Upper lobe of left lung (tissue), 6 donors: ENCODE data around the gene PRR5L. TPM values are rescaled to one million over a fixed set of nuclear protein-coding genes. Genes with fewer than 3 reads are reported as not detected.
A peak's percentile ranks its signal among the peaks of the same experiment; 100 is the strongest.

Experiments
- ATAC-seq, 2 donors: fragments of 200-7000 bp; cut with Tn5 transposase; one replicate each; pipeline ENCODE4 v1.9.1; 2022; ENCODE audit warnings: mild to moderate bottlenecking in 2 of 2, moderate library complexity in 2 of 2; ENCODE audit not compliant: low FRiP score in 2 of 2
- DNase-seq, 2 donors: peaks; one replicate each; pipeline ENCODE4 v3.0.0-alpha.2; 2019 to 2020
- H3K27ac ChIP-seq, 4 donors: fragments of 200-600 bp; sonication (generic); one replicate each; pipeline ENCODE4 v1.5.1; 2016 to 2019
- H3K27me3 ChIP-seq, 4 donors: fragments of 200-600 bp; sonication (generic); one replicate each; pipeline ENCODE4 v1.5.1; 2017 to 2019
- H3K36me3 ChIP-seq, 4 donors: fragments of 200-600 bp; sonication (generic); one replicate each; pipeline ENCODE4 v1.5.1; 2016 to 2019
- H3K4me1 ChIP-seq, 4 donors: fragments of 200-600 bp; sonication (generic); one replicate each; pipeline ENCODE4 v1.5.1; 2018 to 2019
- H3K4me3 ChIP-seq, 4 donors: fragments of 200-600 bp; sonication (generic); one replicate each; pipeline ENCODE4 v1.5.1; 2017 to 2019; ENCODE audit warnings: mild to moderate bottlenecking in 2 of 4, moderate library complexity in 1 of 4
- H3K9me3 ChIP-seq, 4 donors: fragments of 200-600 bp; sonication (generic); one replicate each; pipeline ENCODE4 v1.5.1; 2018 to 2019
- EP300 ChIP-seq, 4 donors: sonication (generic); formaldehyde crosslinking; IDR thresholded peaks; one replicate each; pipeline ENCODE4 v1.5.1; 2017; ENCODE audit warnings: antibody characterized with exemption in 4 of 4, control low read depth in 2 of 4
- POLR2A ChIP-seq, 4 donors: fragments of 450-650 bp; IDR thresholded peaks; one replicate each; pipeline ENCODE4 v1.5.1; 2016 to 2017; ENCODE audit warnings: antibody characterized with exemption in 4 of 4, mild to moderate bottlenecking in 2 of 4
- POLR2AphosphoS5 ChIP-seq, 2 donors: sonication (generic); formaldehyde crosslinking; IDR thresholded peaks; one replicate each; pipeline ENCODE4 v1.5.1; 2017; ENCODE audit warnings: antibody characterized with exemption in 2 of 2
- WGBS, 2 donors: methylation state at CpG; one replicate each; pipeline ENCODE4 v1.1.5; 2017 to 2018; 5-methylcytosine and 5-hydroxymethylcytosine counted together
- total RNA-seq, 6 donors: library from RNA; depleted of rRNA in 4 of 6; stranded (reverse); fragments of >200 nt in 4 of 6; gene quantifications; one replicate each; pipeline versions ENCODE4 v1.1.0 to v1.2.1, GENCODE V29; 2016 to 2021
- TF ChIP-seq, protein P1 (sequence below), 6 experiments: fragments of 450-650 bp in 4 of 6; fragments of 200-600 bp in 2 of 6; sonication (generic) in 2 of 6; IDR thresholded peaks; one replicate each; pipeline ENCODE4 v1.5.1; 2016 to 2019; ENCODE audit warnings: antibody characterized with exemption in 6 of 6
- donor health status: DM: no; HTN: no; CAD: no; lungs with moderate emphysema.
- donor health status: DM: no; HTN: yes; CAD: no; lungs with severe emphysema.

Gene PRR5L
- total RNA-seq, result 10 to 100 TPM; 18.9 to 40.5 (median 27.6) TPM

DNA sequence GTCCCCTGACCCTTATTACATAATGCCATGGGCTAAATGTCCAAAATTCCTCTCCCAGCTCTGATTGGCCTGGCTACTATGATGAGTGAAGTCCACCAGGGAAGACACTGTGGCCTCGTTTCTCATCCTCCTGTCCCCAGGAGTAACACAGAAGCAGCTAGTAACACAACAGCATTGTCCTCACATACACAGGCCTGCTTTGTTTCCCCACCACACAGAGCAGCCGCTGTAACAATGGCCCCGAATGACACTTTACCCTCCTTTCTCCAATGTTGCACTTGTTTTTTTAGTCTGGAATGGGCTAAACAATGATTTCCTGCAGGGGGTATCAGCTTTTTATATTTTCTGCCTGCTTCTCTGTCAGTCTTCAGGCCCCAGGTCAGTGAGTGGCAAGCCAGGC lies at the start of gene PRR5L:
Gene PRR5L, plus strand, starts transcription at position 363 of the 400 bp plus-strand sequence. CDS start 104,834 bp downstream, outside the sequence.
- no peak within 1 kb of the TSS for H3K27ac ChIP-seq
- no peak for TF ChIP-seq POLR2AphosphoS5 (IDR thresholded peaks at IDR 0.05)
- TF ChIP-seq POLR2A (IDR thresholded peaks at IDR 0.05), result no peak
- TF ChIP-seq EP300 (IDR thresholded peaks at IDR 0.05), result no peak
- TF ChIP-seq, protein P1, sequence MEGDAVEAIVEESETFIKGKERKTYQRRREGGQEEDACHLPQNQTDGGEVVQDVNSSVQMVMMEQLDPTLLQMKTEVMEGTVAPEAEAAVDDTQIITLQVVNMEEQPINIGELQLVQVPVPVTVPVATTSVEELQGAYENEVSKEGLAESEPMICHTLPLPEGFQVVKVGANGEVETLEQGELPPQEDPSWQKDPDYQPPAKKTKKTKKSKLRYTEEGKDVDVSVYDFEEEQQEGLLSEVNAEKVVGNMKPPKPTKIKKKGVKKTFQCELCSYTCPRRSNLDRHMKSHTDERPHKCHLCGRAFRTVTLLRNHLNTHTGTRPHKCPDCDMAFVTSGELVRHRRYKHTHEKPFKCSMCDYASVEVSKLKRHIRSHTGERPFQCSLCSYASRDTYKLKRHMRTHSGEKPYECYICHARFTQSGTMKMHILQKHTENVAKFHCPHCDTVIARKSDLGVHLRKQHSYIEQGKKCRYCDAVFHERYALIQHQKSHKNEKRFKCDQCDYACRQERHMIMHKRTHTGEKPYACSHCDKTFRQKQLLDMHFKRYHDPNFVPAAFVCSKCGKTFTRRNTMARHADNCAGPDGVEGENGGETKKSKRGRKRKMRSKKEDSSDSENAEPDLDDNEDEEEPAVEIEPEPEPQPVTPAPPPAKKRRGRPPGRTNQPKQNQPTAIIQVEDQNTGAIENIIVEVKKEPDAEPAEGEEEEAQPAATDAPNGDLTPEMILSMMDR (IDR thresholded peaks at IDR 0.05), result no peak
- ATAC-seq (no peak), DNase-seq (no peak)
- no peak within 1 kb of the TSS for H3K4me3 ChIP-seq
- no peaks in the 10 kb centered on the region for H3K27me3 ChIP-seq
- H3K4me1 ChIP-seq, result peaks cover 0 to 12% (median 5%) of the 10 kb centered on the region in 4 donors
- H3K9me3 ChIP-seq, result no peaks in the 10 kb centered on the region
- 66 to 82% methylated on average over 3 of the region's 3 CpGs for WGBS, 2 donors
- no peaks in the 10 kb centered on the region for H3K36me3 ChIP-seq

GRCh38 chr11:36247493-36247892 lies 48.6 kb upstream of the PRR5L start:
- Histone ChIP-seq H3K4me3 (no peak overlapping the region), H3K27ac (no peak overlapping the region), H3K27me3 (no peaks in the 10 kb centered on the region), H3K4me1 (no peaks in the 10 kb centered on the region), H3K36me3 (no peaks in the 10 kb centered on the region), H3K9me3 (no peaks in the 10 kb centered on the region)
- ATAC-seq, result no peak
- TF ChIP-seq POLR2A (IDR thresholded peaks at IDR 0.05), result no peak
- no peak for TF ChIP-seq POLR2AphosphoS5 (IDR thresholded peaks at IDR 0.05)
- TF ChIP-seq EP300 (IDR thresholded peaks at IDR 0.05), result no peak
- TF ChIP-seq, protein P1 (IDR thresholded peaks at IDR 0.05), result no peak
- WGBS, 2 donors, result 43 to 55% methylated on average over 3 of the region's 3 CpGs
- no peak for DNase-seq

DNA sequence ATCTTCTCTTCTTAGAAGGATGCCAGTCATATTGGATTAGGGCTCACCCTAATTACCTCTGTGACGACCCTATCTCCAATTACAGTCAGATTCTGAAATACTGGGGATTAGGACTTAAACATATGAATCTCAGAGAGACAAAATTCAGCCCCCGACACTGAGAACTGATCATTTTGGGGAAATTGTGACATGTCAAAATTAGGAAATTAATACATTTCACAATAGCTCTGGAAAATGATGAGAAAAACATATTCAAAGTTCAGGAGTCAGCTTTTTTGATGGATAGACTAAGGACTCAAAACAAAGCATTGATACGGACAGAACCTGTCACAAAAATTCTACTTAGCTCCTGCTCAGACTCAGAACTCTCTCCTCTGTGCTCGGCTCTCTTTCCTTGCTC lies 47.7 kb upstream of the PRR5L start:
- ATAC-seq (no peak), DNase-seq (no peak)
- Histone ChIP-seq H3K4me1 (no peaks in the 10 kb centered on the region), H3K4me3 (no peak overlapping the region), H3K27me3 (no peaks in the 10 kb centered on the region), H3K27ac (peak overlapping the region in 1 of 4 donors; percentile 18), H3K9me3 (no peaks in the 10 kb centered on the region), H3K36me3 (no peaks in the 10 kb centered on the region)
- no peak for TF ChIP-seq POLR2AphosphoS5 (IDR thresholded peaks at IDR 0.05)
- no peak for TF ChIP-seq POLR2A (IDR thresholded peaks at IDR 0.05)
- no peak for TF ChIP-seq EP300 (IDR thresholded peaks at IDR 0.05)
- TF ChIP-seq, protein P1 (IDR thresholded peaks at IDR 0.05), result no peak
- WGBS, 2 donors, result 69 to 70% methylated on average over 4 of the region's 4 CpGs

GRCh38 chr11:36249246-36249645 lies 46.8 kb upstream of the PRR5L start:
- WGBS, 2 donors, result 61 to 69% methylated on average over 2 of the region's 2 CpGs
- Histone ChIP-seq H3K4me3 (no peak overlapping the region), H3K27ac (peak overlapping the region in 1 of 4 donors; percentile 18), H3K9me3 (no peaks in the 10 kb centered on the region), H3K27me3 (no peaks in the 10 kb centered on the region), H3K36me3 (no peaks in the 10 kb centered on the region), H3K4me1 (no peaks in the 10 kb centered on the region)
- TF ChIP-seq EP300 (IDR thresholded peaks at IDR 0.05) (no peak), POLR2A (IDR thresholded peaks at IDR 0.05) (peak in 1 of 4 donors; percentile 6)
- ATAC-seq, result peak in 1 of 2 donors; percentile 59
- no peak for DNase-seq

DNA sequence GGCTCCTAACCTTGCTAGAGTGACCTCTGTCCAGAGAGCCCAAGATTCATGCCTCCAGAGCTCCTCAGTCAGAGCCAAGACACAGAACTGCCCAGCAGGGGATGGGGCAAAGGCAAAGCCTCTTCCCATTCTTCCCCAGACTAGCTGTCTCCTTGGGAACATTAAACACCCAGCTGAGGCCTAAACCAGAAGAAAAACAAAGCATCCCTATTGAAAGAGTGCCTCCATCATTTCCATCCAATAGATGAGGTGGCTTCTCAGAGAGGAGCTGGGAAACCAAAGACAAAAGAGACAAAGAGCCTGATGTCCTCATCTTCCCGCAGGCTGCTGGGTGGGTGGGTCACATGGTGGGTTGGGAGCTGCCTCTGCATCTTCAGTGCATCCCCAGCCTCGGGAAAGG lies 44.3 kb upstream of the PRR5L start:
- Histone ChIP-seq H3K9me3 (peaks cover 0 to 5% (median 0%) of the 10 kb centered on the region in 4 donors), H3K27me3 (no peaks in the 10 kb centered on the region), H3K4me3 (no peak overlapping the region), H3K27ac (no peak overlapping the region), H3K36me3 (no peaks in the 10 kb centered on the region), H3K4me1 (no peaks in the 10 kb centered on the region)
- TF ChIP-seq POLR2AphosphoS5 (IDR thresholded peaks at IDR 0.05), result no peak
- TF ChIP-seq, protein P1 (IDR thresholded peaks at IDR 0.05), result no peak
- TF ChIP-seq EP300 (IDR thresholded peaks at IDR 0.05), result no peak
- TF ChIP-seq POLR2A (IDR thresholded peaks at IDR 0.05), result no peak
- WGBS, 2 donors, result 85 to 88% methylated on average over 2 of the region's 2 CpGs
- DNase-seq, result no peak
- ATAC-seq, result no peak
